Measurements from ENCODE around the gene UGT1A5.
"Not testable (repeated sequence)": the region's sequence is repeated elsewhere in the genome, so short reads cannot be mapped to it uniquely, and the experiment has no call there.

UGT1A5 gene

GRCh38 chr2:233718552-233718951, 5.8 kb downstream of the UGT1A5 start, which contains the start of gene UGT1A4:
UGT1A4 (plus strand) TSS chr2:233718736; CDS start chr2:233718821, 85 bp downstream.
- H3K4me1 ChIP-seq (ENCODE audit: insufficient read depth, low read length), result no peaks in the 10 kb centered on the region
- H3K27ac ChIP-seq (ENCODE audit: low read length), result no peak within 1 kb of the TSS
- H3K9me3 ChIP-seq (ENCODE audit: insufficient read depth, low read depth, low read length), result no peaks in the 10 kb centered on the region
- H3K4me3 ChIP-seq (ENCODE audit: low read length), result no peak within 1 kb of the TSS
- no peaks in the 10 kb centered on the region for H3K36me3 ChIP-seq (ENCODE audit: insufficient read depth, low read depth, low read length)
- H3K9ac ChIP-seq (ENCODE audit: low read depth, low read length), result no peak within 1 kb of the TSS
- no peaks in the 10 kb centered on the region for H3K27me3 ChIP-seq (ENCODE audit: insufficient read depth, low read length)

GRCh38 chr2:233728723-233729301, 16.1 kb downstream of the UGT1A5 start, which contains the start of gene UGT1A3:
UGT1A3 (plus strand) TSS chr2:233729042; CDS start chr2:233729127, 85 bp downstream.
- Histone ChIP-seq H3K4me1 (ENCODE audit: insufficient read depth, low read length) (no peaks in the 10 kb centered on the region), H3K9ac (ENCODE audit: low read depth, low read length) (no peak within 1 kb of the TSS), H3K4me3 (ENCODE audit: low read length) (no peak within 1 kb of the TSS), H3K27ac (ENCODE audit: low read length) (no peak within 1 kb of the TSS), H3K36me3 (ENCODE audit: insufficient read depth, low read depth, low read length) (no peaks in the 10 kb centered on the region), H3K9me3 (ENCODE audit: insufficient read depth, low read depth, low read length) (peaks cover 15% of the 10 kb centered on the region), H3K27me3 (ENCODE audit: insufficient read depth, low read length) (no peaks in the 10 kb centered on the region)

GRCh38 chr2:233736868-233737653, 24.4 kb downstream of the UGT1A5 start:
- H3K9me3 ChIP-seq (ENCODE audit: insufficient read depth, low read depth, low read length); H3K27ac ChIP-seq (ENCODE audit: low read length); H3K4me1 ChIP-seq (ENCODE audit: insufficient read depth, low read length); H3K27me3 ChIP-seq (ENCODE audit: insufficient read depth, low read length); H3K9ac ChIP-seq (ENCODE audit: low read depth, low read length); H3K36me3 ChIP-seq (ENCODE audit: insufficient read depth, low read depth, low read length); H3K4me3 ChIP-seq (ENCODE audit: low read length): not testable (repeated sequence)

GRCh38 chr2:233740870-233741269, 28.2 kb downstream of the UGT1A5 start:
- no peaks in the 10 kb centered on the region for H3K27me3 ChIP-seq (ENCODE audit: insufficient read depth, low read length)
- no peaks in the 10 kb centered on the region for H3K36me3 ChIP-seq (ENCODE audit: insufficient read depth, low read depth, low read length)
- H3K9me3 ChIP-seq (ENCODE audit: insufficient read depth, low read depth, low read length), result 0 out of 2 replicates have a peak, but pooled peaks cover 7% of the 10 kb centered on the region
- H3K4me3 ChIP-seq (ENCODE audit: low read length), result no peak overlapping the region
- H3K27ac ChIP-seq (ENCODE audit: low read length), result no peak overlapping the region
- no peaks in the 10 kb centered on the region for H3K4me1 ChIP-seq (ENCODE audit: insufficient read depth, low read length)
- no peak overlapping the region for H3K9ac ChIP-seq (ENCODE audit: low read depth, low read length)

GRCh38 chr2:233743464-233744259, 31.0 kb downstream of the UGT1A5 start:
- Histone ChIP-seq H3K9ac (ENCODE audit: low read depth, low read length) (no peak overlapping the region), H3K9me3 (ENCODE audit: insufficient read depth, low read depth, low read length) (peaks cover 16% of the 10 kb centered on the region; the same call in 1 of the 2 replicates), H3K4me1 (ENCODE audit: insufficient read depth, low read length) (no peaks in the 10 kb centered on the region), H3K36me3 (ENCODE audit: insufficient read depth, low read depth, low read length) (no peaks in the 10 kb centered on the region), H3K27ac (ENCODE audit: low read length) (no peak overlapping the region), H3K27me3 (ENCODE audit: insufficient read depth, low read length) (no peaks in the 10 kb centered on the region), H3K4me3 (ENCODE audit: low read length) (no peak overlapping the region)

GRCh38 chr2:233745073-233745755, 32.5 kb downstream of the UGT1A5 start:
- H3K27ac ChIP-seq (ENCODE audit: low read length), result no peak overlapping the region
- H3K36me3 ChIP-seq (ENCODE audit: insufficient read depth, low read depth, low read length), result no peaks in the 10 kb centered on the region
- peaks cover 23% of the 10 kb centered on the region; the same call in 1 of the 2 replicates for H3K9me3 ChIP-seq (ENCODE audit: insufficient read depth, low read depth, low read length)

GRCh38 chr2:233745838-233746237, 33.1 kb downstream of the UGT1A5 start:
- not testable (repeated sequence) for H3K4me1 ChIP-seq (ENCODE audit: insufficient read depth, low read length); H3K4me3 ChIP-seq (ENCODE audit: low read length); H3K27ac ChIP-seq (ENCODE audit: low read length); H3K9ac ChIP-seq (ENCODE audit: low read depth, low read length); H3K27me3 ChIP-seq (ENCODE audit: insufficient read depth, low read length); H3K36me3 ChIP-seq (ENCODE audit: insufficient read depth, low read depth, low read length)
- H3K9me3 ChIP-seq (ENCODE audit: insufficient read depth, low read depth, low read length), result peaks cover 28% of the 10 kb centered on the region; the same call in 1 of the 2 replicates

More at GRCh38 chr2:233745073-233745755, 32.5 kb downstream of the UGT1A5 start:
- Histone ChIP-seq H3K9ac (ENCODE audit: low read depth, low read length) (no peak overlapping the region), H3K4me1 (ENCODE audit: insufficient read depth, low read length) (no peaks in the 10 kb centered on the region), H3K27me3 (ENCODE audit: insufficient read depth, low read length) (no peaks in the 10 kb centered on the region), H3K4me3 (ENCODE audit: low read length) (no peak overlapping the region)

GRCh38 chr2:233746475-233747282, 34.0 kb downstream of the UGT1A5 start:
- Histone ChIP-seq H3K9me3 (ENCODE audit: insufficient read depth, low read depth, low read length) (peaks cover 36% of the 10 kb centered on the region; the same call in 1 of the 2 replicates), H3K27ac (ENCODE audit: low read length) (no peak overlapping the region), H3K4me3 (ENCODE audit: low read length) (no peak overlapping the region), H3K36me3 (ENCODE audit: insufficient read depth, low read depth, low read length) (no peaks in the 10 kb centered on the region), H3K9ac (ENCODE audit: low read depth, low read length) (no peak overlapping the region), H3K4me1 (ENCODE audit: insufficient read depth, low read length) (no peaks in the 10 kb centered on the region), H3K27me3 (ENCODE audit: insufficient read depth, low read length) (no peaks in the 10 kb centered on the region)

- H3K36me3 ChIP-seq (ENCODE audit: insufficient read depth, low read depth, low read length), result no peaks in the 10 kb centered on the region
- H3K9ac ChIP-seq (ENCODE audit: low read depth, low read length), result no peak overlapping the region
- H3K27ac ChIP-seq (ENCODE audit: low read length), result no peak overlapping the region
- H3K27me3 ChIP-seq (ENCODE audit: insufficient read depth, low read length), result no peaks in the 10 kb centered on the region
- H3K9me3 ChIP-seq (ENCODE audit: insufficient read depth, low read depth, low read length), result peaks cover 36% of the 10 kb centered on the region
- H3K4me3 ChIP-seq (ENCODE audit: low read length), result no peak overlapping the region
- H3K4me1 ChIP-seq (ENCODE audit: insufficient read depth, low read length), result no peaks in the 10 kb centered on the region
Measured at GRCh38 chr2:233747283-233747544, 34.5 kb downstream of the UGT1A5 start.

- H3K27ac ChIP-seq (ENCODE audit: low read length); H3K27me3 ChIP-seq (ENCODE audit: insufficient read depth, low read length); H3K4me1 ChIP-seq (ENCODE audit: insufficient read depth, low read length); H3K9ac ChIP-seq (ENCODE audit: low read depth, low read length); H3K4me3 ChIP-seq (ENCODE audit: low read length); H3K36me3 ChIP-seq (ENCODE audit: insufficient read depth, low read depth, low read length): not testable (repeated sequence)
- peaks cover 33% of the 10 kb centered on the region for H3K9me3 ChIP-seq (ENCODE audit: insufficient read depth, low read depth, low read length)
Measured at GRCh38 chr2:233750689-233751088, 38.0 kb downstream of the UGT1A5 start.
